Activated T-cell treated with anti-CD3 and anti-CD28 coated beads for 4 hours (primary cell): ENCODE data around the gene GPR62.

Experiments used
- DNase-seq: peaks from one replicate; pipeline ENCODE4 v3.0.0-alpha.2; 2020

GPR62 gene

DNA sequence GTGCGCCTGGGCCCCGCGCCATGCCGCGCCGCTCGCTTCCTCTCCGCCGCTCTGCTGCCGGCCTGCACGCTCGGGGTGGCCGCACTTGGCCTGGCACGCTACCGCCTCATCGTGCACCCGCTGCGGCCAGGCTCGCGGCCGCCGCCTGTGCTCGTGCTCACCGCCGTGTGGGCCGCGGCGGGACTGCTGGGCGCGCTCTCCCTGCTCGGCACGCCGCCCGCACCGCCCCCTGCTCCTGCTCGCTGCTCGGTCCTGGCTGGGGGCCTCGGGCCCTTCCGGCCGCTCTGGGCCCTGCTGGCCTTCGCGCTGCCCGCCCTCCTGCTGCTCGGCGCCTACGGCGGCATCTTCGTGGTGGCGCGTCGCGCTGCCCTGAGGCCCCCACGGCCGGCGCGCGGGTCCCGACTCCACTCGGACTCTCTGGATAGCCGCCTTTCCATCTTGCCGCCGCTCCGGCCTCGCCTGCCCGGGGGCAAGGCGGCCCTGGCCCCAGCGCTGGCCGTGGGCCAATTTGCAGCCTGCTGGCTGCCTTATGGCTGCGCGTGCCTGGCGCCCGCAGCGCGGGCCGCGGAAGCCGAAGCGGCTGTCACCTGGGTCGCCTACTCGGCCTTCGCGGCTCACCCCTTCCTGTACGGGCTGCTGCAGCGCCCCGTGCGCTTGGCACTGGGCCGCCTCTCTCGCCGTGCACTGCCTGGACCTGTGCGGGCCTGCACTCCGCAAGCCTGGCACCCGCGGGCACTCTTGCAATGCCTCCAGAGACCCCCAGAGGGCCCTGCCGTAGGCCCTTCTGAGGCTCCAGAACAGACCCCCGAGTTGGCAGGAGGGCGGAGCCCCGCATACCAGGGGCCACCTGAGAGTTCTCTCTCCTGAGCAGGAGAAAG lies 951 bp downstream of the GPR62 start:
- DNase-seq, result no peak

DNA sequence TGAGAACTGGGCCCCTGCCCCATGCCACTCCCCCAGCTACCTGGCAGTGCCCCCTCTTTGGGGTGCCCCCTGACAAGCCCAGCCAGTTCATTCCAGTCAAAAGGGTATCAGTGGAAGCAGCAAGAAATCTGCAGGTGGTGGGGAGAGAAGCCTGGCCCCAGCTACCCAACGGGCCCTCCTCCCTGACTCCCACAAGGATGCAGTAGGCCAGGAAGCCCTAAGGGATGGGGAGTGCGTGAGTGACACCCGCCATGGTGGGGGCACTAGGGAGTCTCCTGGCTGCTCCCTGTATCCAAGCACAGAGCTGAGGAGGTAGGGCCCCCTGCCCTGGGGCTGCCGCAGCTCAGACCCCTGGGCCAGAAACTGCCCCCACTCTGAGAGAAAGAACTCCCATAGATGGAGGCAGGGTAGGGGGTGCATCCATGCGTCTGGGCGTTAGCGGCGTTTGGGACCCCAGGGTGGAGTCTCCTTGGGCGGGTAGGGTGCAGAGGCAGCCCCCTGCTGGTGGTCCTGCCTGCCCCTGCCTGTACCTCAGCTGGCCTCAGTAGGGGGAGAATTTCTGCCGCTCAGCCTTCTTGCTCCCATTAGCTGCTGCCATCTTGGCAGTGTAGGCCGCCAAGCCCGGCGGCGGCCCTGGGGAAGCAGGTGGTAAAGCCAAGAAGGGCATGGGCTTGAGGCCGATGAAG lies 2.5 kb downstream of the GPR62 start:
- DNase-seq, result no peak

DNA sequence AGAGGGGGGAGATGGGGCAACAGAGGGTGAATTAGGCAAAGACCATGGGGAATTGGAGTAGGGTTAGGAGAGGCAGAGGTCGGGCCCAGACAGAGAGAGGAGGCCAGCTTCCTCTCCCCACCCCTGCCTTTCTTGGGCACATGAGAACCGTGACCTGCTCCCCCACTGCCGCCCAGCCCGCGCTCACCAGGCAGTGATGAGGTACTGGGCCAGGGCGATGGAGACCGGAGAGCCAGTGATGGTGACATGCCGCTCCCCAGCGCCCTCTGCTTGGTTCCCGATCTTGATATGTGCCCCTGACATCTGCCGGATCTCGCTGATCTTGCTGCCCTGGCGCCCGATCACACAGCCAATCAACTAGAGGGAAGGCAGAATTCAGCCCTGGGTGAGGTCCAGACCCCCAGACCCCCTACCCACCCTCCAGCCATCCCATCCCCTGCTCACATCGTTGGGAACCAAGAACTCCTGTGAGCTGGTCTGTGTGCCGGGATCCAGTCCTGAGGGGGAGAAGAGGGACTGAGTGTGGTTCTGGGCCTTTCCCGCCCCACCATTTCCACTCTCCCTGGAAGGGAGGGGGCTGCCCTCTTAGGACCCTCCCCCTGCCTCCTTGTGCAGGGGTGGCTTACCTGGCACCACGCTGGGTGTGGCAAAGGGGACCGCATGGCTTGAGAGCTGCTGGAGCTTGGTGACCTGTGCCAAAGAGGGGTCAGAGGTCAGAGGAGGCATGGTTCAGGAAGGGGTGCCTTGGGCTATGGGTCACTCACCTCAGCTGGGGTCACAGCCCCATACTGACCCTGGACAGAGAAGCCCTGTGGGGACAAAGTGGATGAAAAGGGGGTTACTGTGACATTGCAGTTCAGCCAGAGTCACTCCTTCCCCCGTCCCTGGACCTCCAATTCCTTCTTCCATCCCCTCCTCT lies 3.7 kb downstream of the GPR62 start:
- no peak for DNase-seq

DNA sequence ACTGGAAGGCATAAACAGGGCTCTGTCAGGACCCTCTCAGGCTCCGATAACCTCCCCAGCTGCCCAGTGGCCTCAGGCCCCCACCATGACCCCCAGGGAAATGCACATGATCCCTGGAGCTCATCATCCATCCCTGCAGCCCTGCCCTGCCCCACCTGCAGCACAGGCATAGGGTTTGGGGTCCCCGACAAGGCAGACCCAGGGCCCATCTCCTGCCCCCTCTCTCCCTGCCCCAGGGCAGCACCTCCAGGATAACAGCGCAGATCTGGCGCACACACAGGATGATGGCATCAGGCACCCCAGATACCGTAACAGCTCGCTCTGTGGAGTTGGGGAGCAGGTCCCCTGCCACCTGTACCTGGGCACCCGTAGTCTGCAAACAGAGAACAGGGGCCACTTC lies 4.5 kb downstream of the GPR62 start:
- no peak for DNase-seq

DNA sequence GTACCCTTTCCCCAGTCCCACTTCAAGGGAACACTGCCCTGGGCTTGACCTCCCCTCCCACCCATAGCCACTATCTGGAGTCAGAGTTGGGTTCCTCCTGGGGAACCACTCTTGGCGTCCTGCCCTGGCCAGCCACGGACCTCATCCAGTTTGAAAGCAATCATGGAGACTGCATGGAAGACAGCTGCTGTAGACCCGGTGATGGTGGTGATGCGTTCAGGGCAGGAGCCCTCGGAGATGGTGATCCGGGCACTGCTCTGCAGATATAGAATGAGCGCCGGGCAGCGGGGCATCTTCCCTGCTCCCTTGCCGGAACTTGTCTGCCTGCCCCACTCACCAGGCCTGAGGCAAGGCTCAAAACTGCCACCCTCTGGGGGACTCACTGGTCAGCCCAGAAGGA lies 5.2 kb downstream of the GPR62 start:
- DNase-seq, result no peak

DNA sequence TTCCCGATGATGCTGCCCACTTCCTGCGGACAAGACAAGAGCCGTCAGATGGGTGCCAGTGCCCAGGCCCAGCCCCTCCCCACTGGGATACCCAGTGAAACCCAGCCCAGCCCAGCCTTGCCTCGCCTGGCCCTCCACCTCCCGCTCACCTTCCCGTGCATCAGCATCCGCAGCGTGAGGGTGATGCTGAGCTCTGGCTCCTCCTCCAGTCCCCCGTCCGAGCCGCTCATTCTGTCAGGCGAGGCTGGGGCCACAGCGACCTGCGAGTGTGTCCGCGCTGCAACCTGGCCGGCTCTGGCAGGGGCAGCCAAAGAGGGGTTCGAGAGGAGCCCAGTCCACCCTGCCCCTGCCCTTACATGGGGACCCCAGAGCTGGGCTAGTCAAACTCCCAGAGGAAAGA lies 5.8 kb downstream of the GPR62 start:
- no peak for DNase-seq

DNA sequence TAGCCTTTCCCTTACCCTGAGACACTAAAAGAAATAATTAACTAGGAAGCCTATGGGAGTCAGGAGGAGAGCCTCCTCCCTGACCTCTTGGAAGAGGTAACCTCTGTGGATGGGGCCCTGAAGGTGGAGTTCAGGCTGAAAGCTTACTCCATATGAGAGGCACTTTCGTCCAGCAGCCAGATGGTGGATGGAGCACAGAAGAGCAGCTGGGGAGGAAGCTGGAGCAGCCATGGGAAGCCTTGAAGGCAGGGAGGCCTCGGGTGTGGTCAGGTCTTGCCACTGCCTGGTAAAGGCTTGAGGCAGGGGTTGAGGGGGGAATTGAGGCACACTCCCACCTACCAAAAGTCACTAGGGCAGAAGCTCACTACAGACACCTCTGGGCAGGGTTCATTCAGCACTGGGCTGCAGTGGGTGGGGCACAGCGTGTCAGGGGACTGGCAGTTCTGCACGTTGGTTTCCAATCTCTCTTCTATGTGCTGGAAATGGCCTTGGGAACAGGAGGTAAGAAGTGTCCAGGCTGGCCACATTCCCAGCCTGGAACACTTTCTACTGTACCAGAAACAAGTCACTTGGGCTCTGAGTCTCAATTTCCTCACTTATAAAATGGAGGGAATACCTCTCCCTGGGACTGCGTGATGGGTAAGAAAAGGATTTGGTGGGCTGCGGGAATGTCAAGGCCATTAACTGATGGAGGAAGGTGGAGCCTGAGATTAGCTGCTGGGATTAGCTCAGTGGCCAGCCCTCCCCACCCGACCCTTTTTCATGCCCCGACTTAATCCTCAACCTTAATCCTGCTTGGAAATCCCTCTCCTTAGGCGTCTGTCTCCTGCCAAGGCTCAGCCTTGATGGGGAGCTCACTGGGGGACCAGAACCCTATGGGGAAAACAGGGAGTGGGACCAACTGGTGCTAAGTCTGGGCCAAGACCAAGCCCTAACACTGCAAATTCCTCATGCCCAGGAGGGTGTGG lies 6.7 kb downstream of the GPR62 start:
- DNase-seq, result no peak

DNA sequence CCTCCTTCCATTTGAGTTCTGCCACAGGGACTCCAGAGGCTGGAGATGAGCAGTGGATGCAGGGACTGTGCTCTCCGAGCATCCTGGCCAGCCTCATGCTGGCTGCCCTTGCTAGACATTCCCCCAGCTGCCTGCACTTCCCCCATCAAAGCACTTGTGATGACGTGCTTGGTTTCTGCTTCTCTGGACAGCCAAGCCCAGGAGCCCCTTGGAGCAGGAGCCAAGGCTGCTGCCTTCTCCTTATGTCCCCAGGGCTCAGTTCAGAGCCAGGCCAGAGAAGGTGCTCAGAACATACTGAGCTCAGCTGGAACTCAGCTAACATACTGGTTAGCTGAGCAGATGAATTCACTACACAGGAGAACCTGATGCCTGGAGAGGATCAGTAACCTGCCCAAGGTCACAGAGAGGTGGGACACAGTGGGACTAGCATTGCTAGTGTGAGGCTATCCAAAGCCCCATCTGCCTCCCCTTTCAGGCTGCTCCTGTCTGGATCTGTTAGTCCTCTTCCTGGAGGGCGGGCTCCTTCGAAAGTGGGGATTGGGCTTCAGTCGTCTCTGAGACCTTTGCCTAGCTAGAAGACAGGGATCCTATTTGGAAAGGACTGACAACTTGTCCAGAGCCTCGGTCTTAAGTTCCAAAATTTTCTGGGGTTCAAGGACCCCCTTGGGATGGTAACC lies 7.8 kb downstream of the GPR62 start:
- no peak for DNase-seq

DNA sequence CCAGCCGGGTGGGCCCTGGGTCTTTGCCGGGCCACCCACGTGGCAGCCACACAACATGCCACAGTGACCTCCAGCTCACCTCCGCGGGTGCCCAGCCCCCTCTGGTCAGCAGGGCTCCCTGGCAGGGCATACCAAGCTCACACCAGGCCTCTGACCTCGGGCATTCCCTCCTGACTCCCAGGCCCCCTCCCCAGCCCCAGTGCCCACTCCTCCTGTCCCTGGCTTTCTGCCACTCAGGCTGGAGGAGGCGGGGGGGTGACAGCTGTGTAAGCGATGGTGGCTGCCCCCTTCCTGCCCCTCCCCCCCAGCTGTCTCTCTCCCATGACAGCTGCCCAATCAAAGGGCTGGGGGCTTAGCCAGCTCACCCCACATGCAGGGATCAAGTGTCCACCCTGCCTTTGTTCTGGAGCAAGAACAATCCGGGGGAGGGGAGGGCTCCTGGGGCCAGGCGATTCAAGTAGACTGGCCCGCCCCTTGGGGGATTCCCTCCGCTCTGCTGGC lies 8.8 kb downstream of the GPR62 start:
- no peak for DNase-seq

DNA sequence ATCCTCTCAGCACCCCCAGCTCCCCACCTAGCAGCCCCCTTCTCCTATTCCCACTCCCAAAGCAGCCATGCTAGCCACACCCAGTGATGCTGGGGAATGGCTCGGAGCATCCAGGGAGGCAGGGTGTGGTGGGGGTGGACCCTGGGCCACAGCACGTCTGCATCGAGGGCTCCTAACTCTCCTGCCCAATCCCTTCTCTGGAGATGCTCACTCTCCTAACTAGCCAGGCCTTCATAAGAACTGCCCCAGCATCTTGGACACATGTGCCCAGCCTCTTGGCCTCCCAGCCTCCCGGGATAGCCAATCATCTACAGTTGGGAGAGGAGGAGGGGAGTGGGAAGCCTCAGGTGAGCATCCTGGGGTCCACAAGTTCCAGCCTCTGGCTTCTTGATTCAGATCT lies 9.3 kb downstream of the GPR62 start:
- no peak for DNase-seq

DNA sequence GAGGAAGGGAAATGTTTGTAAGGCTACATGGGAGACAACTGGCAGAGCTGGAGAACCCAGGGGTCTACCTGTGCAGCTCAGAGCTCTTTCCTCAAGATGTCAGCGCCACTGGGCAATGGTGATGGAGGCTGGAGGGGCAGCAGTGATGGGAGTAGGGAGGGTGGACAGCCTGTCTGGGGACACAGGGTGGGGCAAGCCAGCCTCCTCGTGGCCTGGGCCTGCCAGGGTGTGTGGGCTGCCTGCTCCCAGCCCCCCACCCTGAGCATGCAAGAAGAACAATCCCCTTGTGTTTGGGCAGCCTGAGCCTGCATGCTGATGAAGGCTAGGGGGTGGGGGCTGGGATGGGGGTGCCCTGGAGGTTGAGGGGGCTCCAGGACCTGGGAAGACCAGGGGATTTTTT lies 10.8 kb downstream of the GPR62 start:
- DNase-seq, result no peak

DNA sequence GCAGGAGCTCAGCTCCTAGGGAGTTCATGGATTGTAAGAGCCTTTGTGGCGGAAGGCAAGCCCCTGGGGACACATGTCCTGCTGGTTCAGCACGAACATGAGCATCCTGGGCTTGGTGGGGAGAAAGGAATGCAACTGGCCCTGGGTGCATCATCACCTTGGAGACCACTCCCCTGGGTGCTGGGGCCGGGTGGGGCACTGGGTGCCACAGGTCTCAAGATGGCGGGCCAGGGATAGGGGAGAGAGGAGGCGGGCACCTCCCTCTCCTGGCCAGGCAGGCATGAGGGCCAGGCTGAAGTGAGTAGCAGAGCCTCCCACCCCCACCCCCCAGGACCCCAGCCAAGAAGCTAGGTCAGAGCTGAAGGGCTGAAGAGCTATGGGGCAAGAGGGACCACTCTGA lies 11.3 kb downstream of the GPR62 start:
- no peak for DNase-seq

DNA sequence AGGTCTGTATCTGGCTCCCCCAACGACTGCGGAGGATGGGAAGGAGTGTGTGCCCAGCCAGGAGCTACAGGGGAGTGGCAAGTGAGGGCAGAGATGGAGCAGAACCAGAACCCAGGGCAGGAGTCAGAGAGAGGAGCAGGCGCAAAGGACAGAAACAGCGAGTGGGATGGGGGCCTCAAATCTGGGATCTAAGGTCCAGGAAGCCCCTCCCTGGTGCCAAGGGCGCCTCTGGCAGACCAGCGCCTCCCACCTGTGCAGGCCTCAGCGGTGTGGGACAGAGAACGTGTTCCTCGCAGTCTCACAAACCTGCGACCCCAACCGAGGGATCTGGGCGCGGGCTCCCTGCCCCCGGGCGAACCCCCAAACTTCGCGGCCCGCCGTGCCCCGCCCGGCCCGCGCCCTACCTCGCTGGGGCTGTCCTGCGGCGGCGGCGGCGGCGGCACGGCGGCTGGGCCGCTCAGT lies 11.8 kb downstream of the GPR62 start:
- no peak for DNase-seq

DNA sequence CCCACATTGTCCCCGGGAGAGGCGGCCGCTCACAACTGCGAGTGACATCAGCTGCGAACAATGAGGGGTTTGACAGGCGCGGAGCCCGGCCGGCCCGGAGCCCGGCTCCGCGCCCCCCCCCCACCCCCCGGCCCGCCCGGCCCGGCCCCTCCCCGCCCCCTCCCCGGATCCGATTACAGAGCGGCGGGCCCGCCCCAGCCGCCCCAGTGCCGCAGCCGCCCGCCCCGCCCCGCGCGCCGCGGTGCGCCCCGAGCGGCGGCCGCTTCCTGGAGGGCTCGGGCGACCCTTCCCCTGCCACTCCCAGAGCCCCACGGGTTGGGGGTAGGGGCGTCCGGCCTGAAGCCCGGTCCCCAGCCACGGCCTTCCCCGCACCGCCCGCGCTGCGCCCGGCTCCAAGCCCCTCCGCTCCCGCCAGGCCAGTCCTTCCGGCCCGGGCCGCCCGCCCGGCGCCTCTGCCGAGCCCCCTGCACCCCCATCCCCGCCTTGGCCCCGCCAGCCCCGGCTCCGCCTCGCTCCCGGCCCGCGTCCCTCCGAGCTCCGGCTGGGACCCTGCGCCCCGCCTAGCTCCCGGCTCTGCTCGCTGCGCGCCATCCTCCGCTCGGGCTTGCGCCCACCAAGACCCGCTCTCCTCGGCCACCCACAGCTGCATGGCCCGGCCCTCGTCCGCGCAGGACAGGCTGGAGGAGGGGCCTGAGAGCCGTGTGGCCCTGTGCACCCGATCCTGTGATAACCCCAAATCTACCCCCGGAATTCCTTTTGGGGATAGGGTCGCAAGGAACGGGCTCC lies 12.4 kb downstream of the GPR62 start, which contains the start of gene PCBP4:
TSS of gene PCBP4 (minus strand) at position 71 of the 786 bp plus-strand sequence. CDS start 6,214 bp downstream, outside the sequence.
- DNase-seq, result no peak

DNA sequence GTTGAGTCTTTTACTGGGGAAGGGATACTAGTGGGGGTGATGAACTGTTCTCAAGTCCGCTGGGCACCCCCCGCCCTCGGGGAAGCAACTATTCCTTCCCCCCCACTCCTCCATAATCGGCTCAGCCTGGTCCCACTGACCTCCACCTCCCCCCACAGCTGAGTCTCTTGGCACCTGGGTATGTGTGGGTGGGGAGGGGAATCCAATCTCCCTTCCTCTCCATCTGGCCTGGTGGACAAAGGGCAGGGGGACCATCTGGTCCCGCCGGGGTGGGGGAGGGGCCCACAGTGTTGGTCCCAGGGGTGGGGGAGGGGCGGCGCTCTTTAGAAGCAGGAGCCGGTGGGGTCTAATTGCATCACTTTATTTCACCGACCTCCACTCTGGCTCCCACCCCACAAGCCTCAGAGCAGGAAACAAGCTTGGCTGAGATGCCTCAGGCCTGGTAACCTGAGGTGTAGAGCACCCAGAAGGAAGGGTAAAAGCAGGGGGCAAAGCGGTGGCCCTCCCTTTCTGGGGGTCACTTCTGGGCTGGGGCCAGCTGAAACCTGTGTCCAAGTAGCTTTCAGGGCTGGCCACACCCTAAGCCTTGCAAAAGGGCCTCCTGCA lies 13.1 kb downstream of the GPR62 start:
- no peak for DNase-seq

DNA sequence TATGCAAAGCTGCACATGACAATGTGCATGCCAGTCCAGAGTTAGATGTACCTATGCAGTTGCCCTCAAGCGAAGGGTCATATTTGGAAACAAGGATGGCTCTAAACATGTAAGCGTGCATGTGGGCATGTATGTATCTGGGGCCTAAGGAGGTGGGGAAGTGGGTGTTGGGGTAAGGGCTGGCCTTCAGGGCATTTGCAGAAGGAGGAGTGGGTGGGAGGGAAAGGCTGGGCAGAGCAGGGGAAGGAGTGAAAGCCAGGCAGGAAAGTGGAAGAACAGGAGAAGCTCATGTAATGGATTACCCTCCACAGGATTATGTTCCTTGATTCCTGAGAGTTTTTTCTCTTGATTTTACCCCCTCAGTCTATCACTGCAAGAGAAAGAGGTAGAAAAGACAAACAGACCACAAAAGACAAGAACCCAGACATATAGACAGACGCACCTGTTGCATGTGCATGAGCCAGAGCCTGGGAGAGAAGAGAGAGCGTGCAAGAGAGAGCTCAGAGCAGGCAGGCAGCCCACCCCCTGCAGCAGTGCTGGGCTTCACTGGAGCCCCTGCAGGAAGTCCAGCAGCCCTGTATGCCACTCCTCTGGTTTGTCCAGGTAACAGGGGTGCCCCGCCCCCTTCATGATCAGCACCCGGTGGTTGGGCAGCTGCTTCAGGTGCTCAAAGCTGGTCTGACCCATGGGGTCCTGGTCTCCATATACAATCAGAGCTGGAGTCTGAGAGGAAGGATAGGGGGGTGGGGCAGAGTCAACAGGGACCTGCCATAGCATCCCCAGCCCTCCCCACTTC lies 13.9 kb downstream of the GPR62 start:
- DNase-seq, result no peak

DNA sequence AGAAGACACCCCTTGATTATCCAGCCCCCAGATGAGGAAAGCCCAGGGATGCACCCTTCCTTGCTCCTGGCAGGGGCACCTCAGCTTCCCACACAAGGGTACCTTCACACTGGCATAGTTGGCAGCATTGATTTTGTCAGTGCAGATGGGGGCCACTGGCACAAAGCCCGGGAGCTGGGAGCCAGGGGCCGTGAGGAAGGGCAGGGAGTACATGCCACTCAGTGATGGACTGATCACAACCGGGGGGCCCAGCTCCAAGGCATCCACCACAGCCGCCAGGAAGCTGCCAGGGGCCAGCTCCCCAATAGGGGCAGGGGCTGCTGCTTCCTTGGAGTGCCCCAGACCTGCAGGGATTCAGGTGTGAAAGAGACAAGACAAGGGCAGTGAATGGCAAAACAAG lies 14.7 kb downstream of the GPR62 start:
- DNase-seq, result no peak

DNA sequence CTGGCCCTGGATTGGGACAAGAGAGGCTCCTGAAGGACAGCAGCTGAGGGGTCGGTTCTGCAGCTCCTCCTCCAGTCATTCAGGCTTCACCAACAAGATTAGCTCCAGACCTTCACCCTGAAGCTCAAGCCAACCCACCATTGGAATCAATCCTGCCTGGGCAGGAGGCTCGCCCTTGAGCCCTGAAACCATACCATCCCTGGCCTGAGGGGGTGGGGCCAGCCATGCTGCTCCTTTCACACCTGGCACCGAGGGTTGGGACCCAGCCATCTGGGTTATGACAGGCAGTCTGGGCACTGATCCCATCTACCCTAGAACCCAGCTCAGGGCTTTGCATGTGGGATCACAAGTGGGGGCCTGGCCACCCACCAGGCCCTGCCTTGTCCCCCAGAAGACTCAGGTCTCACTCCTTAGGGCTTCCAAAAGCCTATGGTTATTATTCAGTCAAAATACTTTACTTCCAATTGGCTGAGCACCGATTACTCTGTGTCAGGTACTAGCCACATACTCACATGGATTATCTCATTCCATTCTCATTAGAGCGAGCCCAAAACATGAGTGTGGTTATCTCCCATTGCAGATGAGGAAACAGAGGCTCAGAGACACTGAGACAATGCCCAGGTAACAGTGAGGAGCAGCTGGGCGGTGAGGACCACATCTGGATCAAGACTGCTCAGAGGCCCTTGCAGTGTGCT lies 15.6 kb downstream of the GPR62 start:
- no peak for DNase-seq
